CD4-positive, alpha-beta T cell treated with Interleukin-21 for 1 hour (primary cell): Measurements from ENCODE around the gene SPAG9.

Experiments used
- DNase-seq: peaks from one replicate; pipeline ENCODE4 v3.0.0-alpha.2; 2020

Gene SPAG9

DNA sequence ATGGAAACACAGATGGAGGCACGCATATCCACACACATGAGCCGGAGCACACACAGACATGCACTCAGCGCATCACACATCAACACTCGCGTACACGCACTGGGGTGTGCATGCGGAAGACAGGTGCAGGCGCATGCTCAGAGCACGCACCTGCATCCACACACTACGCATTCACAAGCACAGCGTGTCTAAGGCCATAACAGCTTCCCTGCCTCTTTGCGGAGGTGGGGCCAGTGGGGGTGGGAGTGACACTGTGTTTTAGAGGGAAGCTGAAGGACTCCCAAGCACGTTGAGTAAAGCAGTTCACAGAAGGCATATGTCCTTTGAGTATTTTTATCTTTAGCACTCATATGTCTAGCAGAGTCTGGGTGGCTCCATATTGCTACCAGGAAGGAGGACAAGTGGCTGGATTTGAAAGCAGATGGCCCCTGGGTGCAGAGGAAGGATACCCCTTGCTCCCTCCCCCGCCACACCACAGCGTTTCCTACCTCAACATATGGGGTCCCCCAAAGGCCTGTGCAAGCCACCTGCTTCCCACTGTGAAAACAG lies 185.9 kb downstream of the SPAG9 start:
- no peak for DNase-seq

DNA sequence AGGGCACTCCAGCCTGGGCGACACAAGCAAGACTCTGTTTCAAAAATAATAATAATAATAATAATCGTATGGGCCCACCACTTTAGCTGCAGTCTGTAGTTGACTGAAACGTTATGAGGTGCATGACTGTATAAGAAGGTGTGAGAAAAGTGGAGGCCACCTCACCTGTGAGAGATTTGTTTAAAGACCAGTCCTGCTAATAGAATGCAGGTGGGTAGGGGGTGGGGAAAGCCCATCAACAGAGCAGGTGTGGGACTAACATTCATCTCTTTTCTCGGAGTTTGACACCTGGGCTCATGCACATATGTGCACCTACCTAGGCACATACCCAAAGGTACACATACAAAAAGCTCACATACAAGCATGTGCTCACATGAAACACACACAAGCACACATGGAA lies 186.5 kb downstream of the SPAG9 start:
- no peak for DNase-seq

DNA sequence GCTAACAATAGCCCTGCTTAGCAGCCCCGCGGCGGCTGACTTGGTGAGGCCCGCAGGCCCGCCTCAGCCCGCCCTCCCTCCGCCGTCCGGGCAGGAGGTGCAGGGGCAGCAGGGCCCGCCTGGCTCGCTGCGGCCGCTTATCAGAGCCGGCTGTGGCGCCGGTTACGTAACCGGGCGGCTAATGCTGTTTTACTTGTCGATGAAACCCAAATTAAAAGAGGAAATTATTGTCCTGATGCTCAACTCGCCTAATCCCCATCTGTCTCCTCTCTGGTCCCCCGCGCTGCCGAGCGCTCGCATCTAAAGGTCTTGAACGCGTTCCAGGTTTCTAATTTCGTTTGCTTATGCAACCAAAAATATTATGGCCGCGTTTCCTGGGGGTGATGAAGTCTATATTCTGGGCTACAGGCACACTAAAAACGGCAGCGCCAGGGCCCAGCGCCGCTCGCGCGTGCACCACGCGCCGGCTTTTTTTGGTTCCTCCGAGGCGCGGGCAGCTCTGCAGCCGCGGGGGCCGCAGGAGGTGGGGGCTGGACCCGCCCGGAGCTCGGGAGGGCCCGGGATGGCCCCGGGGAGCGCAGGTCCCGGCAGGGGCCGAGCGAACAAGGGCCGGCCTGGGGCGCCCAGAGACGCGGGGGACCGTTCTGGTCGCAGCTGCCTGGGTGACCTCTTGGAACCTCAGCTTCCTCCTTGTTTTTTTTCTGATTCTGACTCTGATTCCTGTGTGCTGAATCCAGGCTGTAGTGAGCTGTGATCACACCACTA lies 189.3 kb downstream of the SPAG9 start:
- peak; percentile 58 for DNase-seq

DNA sequence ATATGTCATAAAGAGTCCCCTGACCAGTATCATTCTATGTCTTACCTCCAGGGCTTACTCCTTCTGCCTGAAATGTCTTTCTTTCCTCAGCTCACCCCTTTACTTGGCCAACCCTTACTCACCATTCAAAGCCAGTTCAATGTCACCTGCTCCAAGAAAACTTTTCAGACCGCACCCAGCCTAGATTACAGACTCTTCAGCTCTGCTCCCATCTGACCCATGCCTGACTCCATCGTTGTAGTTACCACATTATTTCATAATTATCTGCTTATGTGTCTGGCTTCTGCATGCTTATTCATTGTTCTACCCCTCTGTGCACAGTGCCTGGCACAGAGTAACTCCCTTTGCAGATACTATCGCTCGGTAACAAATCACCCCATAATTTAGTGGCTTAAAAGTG lies 192.0 kb downstream of the SPAG9 start:
- no peak for DNase-seq

DNA sequence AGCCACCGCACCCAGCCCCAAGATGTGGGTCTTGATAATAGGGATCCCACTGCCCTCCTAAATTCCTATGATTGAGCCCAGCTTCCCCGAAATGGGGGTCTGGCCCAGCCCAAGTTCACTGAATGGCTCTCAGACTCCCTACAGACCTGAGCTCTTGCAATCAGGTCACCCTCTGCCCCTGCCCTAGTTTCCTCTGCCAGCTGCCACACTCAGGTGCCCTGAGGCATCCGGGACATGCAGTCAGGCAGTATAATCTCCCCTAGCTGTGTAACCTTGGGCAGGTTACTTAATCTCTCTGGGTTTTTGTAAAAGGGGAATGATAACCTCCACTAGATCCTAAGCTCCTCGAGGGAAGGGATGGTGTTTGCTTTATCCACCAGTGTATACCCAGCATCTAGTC lies 193.4 kb downstream of the SPAG9 start:
- DNase-seq = no peak

DNA sequence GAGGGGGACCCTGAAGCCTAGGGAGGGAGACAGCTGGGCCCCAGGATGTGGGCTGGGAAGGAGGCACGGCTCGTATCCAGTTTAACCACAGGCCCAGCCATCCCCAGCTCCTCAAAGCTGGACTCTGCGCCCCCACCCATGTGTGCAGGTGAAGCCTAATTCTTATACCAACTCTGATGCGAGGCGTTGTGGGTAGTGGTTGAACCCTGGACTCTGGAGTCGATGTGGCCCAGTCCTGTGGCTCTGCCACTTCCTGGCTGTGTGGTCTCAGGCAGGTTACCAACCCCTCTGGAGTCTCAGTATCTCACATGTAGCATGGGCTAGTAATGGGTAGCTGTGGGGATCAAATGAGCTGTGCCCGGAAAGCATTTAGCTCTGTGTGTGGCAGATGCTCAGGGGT lies 194.1 kb downstream of the SPAG9 start:
- DNase-seq = no peak

DNA sequence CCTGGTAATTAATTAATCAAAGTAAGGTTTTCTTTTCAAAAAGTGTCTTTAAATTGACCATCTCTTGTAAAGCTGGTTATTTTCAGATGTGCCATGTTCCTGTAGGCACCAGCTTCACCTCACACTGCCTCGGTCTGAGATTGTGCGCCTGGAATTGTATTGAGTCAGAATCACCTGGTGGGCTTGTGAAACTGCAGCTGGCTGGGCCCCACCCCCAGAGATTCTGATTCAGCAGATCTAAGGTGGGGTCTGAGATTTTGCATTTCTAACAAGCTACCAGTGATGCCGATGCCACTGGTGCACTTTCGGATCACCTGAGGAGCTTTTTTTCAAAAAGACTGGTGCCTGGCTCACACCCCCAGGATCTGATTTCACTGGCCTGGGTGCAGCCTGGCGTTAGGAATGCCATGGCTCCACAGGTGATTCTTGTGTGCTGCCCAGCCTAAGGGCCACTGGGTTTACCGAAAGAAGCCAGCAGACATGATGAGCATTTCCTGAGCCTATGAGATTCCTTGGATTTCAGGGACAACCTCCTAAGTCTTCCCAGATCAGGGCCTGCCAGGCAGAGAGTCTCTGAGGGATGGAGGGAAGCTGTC lies 195.3 kb downstream of the SPAG9 start:
- DNase-seq = no peak

DNA sequence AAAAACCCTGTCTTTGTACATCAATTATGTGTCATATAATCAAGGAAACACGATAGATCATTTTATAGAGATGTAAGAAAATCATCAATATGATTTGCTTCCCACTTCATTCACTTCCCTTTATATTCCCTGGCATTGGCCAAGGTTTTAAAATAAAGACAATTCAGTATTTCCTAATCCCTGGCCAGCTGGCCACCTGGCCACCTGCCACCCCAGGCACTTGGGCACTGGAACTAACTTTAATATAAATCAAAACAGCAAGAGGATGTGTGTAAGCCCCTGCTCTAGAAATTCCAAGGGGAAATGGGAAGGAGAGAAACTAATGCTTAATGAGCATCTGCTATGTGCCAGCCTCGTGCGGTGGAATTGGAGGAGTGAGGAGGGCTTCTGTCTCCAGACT lies 195.9 kb downstream of the SPAG9 start:
- no peak for DNase-seq

DNA sequence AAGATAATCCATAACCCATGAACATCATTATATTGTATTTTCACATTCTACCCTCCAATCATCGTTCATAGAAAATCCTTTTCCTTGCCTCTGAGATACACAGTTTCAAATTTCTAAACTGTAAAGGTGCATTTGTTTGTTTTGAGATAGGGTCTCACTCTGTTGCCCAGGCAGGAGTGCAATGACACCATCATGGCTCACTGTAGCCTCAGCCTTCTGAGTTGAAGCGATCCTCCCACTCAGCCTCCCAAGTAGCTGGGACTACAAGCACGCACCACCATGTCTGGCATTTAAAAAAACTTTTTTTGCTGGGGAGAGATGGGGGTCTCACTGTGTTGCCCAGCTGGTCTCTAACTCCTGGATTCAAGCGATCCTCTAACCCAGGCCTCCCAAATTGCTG lies 196.4 kb downstream of the SPAG9 start:
- DNase-seq = no peak

DNA sequence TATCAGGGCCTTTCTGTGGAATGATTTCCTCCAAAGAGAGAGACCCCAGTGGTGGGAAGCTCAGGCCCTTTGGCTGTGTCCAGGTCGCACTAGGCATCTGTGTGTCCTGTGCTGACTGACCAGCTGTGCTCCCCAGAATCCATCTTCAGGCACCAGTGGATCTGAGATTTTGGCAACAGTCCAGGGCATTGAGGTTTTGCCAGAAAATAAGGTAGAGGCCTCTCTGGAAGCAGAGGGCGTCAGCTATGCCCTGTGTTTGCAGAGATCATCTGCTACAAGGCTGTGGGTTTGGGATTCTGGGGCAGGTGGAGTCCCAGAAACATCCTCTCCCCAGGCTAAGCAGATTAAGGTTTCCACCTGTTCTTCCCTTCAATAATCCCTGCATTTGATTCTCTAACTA lies 197.1 kb downstream of the SPAG9 start:
- no peak for DNase-seq

DNA sequence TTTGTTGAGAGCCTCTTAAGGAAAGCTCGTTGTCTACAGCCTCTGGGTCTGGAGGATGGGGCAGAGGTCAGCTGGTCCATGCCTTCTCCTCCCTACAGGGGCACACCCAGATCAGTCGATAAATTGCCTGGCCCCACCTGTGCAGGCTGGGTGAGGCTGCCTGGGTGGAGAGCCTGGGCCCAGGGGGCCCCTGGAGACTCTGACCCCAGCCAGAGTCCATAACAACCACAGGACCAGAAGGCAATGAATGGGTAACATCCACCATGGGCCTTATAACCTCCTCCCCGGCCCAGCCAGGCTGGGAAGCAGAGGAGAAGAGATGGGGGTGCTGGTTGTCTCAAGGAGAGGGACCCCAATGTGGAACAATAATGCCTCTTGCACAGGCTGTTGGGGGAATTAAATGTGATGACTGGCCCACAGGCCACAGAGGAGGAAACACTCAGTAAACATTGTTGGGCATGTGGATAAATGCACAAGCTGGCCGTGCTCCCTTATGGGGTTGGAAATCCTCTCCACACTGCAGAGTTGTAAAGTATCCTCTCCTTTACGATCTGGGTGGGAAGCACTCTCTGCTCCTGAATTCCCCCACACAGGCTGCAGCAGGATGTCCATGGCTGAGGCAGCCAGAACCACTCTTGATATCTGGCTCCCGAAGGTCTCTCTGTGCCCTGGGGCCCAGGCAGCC lies 197.8 kb downstream of the SPAG9 start:
- no peak for DNase-seq

DNA sequence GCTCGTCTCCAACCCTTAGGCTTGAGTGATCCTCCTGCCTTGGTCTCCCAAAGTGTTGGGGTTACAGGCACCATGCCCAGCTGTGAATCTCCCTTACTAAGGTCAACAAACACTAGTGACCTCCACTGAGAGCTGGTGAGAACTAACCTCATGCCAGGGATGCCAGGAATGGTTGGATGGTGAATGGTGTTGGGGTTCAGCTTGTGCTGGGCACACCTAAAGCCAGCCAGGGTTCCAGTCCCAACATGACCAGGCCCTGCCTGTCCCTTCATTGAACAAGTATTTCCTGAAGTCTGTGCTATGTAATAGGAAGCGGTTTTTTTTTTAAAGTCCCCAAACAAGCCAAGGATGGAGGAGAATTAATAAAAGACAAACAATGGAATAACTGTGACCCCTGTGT lies 198.6 kb downstream of the SPAG9 start:
- no peak for DNase-seq

DNA sequence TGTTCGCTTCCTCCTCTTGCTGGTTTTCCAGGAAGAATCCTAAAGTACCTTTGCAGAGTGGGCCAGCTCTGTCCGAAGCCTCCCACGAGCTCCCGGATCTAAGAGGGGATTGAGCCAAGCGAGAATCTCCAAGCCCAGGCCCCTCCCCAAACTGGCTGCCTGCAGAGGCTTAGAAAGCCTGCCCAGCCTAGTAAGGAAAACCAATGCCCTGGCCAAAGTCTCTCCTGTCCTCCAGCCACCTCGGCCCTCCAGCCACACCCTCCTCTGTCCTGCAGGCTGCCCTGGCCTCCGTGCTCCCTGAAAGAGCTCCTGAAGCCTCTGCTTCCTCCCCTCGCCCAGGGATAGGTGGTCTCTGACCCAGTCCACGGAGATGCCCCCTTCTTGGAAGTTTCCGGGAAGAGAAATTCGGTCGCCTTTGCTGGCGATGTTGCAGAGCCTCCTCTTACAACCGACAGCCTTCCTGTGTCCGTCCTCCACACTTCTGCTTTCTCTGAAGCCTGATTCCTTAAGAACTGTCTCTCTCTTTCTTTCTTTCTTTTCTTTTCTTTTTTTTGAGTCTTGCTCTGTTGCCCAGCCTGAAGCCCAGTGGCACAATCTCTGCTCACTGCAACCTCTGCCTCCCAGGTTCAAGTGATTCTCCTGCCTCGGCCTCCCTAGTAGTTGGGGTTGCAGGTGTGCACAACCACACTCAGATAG lies 199.6 kb downstream of the SPAG9 start:
- DNase-seq = no peak

DNA sequence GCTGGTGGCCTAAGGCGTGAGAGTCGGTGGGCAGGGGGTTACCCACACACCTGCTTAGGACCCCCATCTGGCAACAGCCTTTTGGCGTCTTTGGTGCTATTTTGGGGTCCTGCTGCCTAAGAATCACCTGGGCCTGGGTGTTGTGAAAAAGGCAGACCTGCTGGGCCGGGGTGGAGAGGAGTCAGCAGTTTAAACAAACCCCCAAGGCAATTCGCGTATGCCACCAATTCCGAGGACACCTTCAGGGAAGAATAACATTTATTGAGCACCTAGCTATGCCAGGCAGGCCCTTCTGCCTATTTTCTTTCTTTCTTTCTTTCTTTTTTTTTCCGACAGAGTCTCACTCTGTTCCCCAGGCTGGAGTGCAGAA lies 200.6 kb downstream of the SPAG9 start:
- DNase-seq = no peak

DNA sequence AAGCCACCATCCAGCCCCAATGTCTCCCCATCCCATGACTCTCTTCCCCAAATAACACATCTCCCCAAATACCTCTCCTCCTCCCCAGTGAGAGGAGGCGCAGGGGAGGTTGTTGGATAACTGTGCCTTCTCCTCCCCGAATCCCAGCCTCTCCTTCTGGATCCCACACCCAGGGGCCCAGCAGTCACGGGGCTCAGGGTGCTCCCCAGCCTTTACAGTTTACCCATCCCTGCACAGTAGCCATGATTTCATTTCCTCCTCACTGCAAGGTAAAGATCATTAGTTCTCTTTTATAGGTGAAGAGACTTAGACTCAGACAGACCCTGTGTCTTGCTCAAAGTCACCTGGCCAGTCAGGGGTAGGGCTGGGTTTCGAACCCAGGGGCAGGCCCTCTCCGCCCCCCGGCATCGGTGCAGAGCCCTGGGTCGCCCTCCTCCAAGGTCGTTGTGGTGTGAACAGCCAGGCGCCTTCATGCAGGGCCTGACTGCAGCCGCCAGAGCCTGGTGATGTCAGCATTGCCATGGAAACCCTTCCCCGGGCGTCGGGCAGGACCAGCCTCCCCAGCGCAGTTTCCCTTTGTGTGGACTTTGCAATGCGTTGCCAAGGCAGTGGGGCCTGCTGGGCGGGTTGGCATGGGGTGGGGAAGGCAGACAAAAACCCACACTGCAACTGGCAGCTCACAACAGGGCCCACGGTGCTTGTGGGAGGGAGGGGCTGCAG lies 201.2 kb downstream of the SPAG9 start:
- peak; percentile 94 for DNase-seq

DNA sequence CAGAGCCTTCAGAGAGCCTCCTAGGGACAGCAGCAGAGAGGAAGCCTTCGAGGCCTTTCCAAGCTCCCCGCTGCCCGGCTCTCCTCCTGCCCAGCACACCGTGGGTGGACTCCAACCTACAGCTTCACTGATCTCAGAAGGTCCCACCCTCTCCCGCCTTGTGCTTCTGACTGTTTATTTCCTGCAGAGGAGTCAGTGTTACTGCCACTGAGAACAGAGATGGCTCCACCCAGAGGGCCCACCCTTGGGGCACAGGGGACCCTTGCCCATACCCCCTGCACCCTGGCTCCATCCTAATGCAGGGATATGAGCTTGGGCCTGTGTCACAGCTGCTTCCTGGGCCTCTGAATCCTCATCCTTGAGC lies 201.8 kb downstream of the SPAG9 start:
- peak; percentile 55 for DNase-seq

DNA sequence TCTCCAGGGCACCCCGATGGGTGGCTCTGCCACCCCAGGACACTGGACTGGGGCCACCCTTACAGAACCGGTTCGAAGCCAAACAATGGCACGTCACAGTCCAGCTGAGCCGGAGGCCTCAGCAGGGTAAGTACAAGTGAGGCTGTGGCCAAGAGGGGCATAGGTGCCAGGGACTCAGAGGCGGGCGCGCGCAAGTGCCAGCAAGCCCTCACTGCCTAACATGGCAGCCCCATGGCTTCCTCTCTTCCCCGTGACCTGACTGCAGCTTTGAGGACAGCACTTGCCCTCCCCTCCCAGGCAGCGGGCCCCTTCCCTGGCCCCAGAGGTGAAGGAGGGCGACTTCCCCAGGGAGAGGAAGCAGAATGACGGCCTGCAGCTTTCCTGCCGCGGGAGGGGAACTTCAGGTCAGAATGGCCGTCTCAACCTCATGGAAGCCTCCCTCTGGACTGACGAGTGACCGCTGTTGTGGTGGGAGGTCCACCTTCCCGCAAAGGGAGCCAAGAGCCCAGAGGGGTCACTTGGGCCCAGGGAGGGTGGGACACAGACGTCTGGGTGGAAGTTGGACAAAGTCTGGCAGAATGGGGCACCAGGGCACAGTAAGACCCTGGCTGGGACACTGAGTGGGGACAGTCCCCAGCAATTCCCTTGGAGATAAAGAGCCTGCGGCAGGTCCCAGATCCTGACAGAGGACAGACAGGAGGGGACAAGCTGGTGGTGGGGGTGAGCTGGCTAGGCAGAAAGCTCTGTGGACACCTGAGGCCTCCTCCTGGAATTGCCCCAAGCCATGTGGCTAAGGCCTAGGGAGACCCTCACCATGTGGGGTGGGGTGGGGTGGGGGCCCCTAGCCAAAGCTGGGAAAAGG lies 202.4 kb downstream of the SPAG9 start:
- no peak for DNase-seq

DNA sequence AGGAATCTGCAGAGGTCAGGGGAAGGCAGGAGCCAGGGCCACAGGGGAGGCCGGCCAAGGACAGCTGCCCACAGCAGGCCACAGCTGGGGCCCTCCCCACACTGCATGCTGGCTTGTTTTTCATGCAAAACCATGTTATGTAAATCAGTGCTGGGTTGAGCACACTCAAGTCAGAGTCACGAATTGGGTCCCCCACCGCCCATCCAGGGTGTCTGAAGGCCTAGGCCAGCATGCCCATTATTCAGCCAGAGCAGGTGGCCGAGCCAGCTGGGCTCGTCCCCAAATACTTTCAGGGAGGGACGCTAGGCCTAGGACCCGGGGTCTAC lies 203.3 kb downstream of the SPAG9 start:
- no peak for DNase-seq

DNA sequence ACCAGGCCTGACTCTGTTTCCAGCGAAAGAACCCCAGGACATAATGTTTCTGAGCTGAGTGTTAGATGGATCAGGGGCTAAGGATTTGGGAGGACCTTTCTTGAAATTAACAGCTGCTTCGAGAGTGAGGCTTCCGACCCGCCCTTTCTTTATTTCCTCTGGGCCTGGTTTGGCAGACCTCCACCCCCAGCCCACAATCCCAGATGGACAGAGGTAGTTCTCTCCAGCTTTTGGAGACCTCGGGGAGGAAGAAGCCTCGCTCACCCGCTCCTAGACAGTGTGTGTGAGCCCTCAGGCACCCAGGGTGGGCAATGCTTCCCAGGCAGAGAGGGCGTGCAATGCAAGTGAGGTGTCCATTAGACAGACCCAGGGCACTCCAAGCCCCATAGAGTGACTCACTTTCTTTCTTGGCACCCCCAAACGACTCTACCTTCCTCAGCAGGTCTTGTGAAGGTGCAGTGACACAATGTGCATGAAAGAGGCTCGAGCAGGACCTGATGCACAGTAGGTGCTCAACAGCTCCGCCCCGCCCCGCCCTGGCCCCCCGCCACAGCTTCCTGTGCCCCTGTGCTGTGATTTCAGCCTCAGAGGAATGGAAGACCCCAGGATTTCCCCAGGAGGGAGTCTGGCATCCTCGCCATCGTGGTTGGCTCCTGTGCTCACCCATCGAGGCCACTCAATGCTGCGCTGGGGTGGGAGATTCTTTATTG lies 203.8 kb downstream of the SPAG9 start:
- no peak for DNase-seq

DNA sequence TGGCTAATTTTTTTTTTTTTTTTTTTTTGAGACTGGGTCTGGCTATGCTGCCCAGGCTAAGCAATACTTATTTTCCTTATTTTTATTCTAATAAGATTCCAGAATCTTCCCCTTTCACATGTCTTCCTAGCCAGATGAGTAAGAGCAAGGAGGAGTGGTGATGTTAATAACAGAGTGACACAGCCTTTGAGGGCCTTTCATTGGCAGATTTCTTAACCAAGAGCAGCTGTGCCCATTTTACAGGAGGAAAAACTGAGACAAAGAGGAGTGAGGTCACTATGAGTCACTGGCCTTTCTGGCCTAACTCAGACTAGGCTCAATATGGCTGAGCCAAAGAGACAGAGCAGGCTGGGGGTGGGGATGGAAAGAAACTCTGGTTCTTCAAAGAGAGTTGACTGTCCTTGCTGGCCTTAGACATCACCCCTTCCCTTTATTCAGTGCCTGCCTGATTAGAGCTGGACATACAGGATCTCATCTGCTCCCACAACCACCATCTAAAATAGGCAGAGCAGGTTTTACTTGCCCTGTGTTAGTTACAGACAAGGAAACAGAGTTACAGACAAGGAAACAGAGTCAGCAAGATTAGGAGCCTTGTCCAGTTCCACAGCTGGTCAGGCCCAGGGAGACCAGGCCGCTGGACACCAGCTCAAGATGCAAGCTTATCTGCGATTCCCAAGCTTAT lies 204.5 kb downstream of the SPAG9 start:
- peak; percentile 19 for DNase-seq
